Measurements from ENCODE around the gene MPEG1.

MPEG1 gene

GRCh38 chr11:59216641-59217564 is 4.2 kb upstream of the MPEG1 start:
- peak in 1 of 5 donors; percentile 8 for DNase-seq

DNA sequence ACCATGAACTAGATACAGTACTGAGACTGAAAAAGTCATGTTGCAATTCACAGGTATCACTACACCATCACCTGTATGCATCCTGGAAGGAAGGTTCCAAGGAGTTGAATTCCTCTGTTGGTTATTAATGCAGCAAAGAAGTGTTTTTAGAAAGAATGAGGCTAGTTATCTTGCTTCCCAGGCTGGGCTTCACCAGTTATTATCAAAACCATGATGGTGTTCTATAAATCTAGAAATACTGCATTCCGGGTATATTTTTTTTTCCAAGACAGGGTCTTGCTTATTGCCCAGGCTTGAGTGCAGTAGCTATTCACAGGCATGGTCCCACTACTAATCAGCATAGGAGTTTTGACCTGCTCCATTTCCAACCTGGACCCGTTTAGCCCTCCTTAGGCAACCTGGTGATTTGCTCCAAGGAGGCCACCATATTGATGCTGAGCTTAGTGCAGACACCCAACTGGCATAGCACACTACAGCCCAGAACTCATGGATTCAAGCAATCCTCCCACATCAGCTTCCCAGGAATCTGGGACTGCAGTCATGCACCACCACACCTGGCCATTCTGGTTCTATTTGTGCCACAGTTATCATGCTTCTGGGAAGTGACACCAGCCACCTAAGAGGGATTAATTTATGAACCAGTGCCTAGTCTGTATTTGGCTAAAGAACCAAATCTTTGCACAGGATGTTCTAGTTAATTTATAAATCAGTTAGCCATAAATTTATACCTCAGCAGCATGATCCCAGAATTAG is 1.6 kb upstream of the MPEG1 start:
- no peak for DNase-seq

DNA sequence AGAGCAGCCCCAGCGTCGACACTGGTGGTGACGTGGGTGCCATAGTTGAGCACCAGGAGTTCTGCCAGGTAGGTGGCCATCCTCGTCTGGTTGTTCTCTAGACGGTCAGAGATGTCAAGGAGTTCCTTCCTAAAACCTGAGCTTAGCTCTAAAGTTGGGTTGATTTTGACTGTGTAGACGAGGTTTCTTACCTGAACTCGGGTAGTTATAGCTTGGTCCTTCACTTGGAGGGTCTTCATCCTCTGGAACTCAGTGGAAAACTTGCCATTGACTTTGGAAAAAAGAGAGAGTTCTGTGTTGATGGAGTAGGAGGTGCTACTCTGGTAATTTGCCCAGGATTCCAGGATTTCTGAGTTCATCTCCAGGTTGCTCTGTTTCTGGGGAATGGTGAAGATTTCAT is 505 bp downstream of the MPEG1 start:
- DNase-seq, result no peak

DNA sequence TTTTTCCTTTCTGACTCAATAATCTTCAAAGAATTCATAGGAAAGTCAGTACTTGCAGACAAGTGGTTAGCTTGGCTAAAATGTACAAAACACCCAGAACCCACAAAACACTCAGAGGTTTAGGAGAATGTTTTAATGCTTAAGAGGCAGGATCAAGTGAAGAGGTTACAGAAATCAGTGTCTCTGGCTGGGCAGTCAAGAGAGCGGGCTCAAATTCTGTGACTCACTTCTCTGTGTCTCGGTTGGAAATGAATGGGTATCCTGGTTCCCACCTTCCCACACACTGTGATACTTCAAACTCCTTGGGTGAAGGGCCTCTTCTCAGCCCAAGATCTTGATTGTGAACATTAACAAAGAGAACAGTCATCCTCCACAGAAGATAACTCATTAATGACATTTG is 3.8 kb downstream of the MPEG1 start:
- DNase-seq, result no peak

DNA sequence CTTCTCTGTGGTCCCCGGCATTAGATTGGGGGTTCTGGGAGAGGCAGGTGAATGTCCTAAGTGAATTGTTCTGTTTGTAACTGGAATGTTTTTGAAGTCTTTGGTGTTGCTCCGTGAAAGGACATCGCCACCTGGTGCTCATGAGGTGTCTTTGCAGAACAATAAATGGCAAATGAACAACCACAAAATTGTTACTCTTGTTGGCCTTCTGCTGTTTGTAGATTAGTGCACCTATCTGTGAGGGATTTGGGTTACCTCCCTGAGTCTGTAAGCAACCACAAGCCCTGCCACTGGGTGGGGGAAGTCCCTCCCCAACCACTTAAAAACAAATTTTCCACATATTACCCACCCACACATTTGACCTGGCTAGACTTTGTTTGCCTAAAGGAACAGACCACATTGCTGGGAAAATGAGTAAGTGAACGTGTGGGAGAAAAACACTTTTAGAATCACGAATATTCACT is 4.7 kb downstream of the MPEG1 start:
- peak in 4 of 5 donors; percentile 12 to 34 (median 28) for DNase-seq

GRCh38 chr11:59206635-59207034 is 6.1 kb downstream of the MPEG1 start:
- DNase-seq, result no peak

GRCh38 chr11:59205648-59206047 is 7.1 kb downstream of the MPEG1 start:
- DNase-seq, result no peak

- no peak for DNase-seq
These were observed 8.0 kb downstream of the MPEG1 start for GRCh38 chr11:59204746-59205145.

- no peak for DNase-seq
These were observed 11.4 kb downstream of the MPEG1 start for GRCh38 chr11:59201353-59201752.

DNA sequence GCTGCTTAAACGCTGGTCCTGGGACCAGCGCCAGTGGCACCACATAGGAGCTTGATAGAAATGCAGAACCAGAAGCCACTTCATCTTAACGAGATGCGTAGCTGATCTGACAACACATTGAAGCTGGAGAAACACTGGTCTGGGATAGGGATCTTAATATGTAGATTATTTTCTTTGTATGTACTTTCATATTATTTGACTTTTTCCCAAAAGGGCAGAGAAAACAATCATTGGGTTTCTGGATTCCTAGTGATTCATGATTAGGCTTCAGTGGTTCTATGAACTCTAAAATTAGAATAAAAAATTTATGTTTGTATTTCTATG is 12.3 kb downstream of the MPEG1 start:
- no peak for DNase-seq

DNA sequence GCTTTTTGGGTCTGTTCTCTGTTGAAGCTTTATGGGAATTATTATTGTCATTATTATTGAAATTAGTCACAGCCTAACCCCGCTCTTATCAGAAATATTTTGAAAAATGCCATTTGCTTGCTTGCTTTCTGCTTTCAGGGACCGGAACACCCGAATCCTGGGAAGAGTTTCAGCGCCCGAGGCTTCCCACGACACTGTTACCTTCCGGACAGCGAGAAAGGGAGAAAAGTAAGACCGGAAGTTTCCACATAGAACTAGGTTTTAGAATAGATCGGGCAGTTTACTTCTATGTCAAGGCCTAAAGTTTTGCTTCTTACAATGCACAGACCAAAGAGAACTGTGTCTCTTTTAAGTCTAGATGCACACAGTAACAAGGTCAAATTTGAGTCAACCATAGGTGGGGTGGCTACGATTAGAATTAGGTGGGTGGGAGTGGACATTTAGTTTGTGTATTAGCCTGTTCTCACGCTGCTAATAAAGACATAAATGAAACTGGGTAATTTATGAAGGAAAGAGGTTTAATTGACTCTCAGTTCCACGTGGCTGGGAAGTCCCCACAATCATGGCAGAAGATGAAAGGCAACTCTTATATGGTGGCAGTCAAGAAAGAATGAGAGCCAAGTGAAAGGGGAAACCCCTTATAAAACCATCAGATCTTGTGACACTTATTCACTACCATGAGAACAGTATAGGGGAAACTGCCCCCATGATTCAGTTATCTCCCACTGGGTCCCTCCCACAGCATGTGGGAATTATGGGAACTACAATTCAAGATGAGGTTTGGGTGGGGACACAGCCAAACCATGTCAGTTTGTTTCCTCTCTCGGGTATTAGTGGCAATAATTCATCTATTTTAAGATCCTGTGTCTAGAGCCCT is 12.9 kb downstream of the MPEG1 start:
- DNase-seq, result no peak

- no peak for DNase-seq
These were observed 14.0 kb downstream of the MPEG1 start for GRCh38 chr11:59198726-59199125.

- DNase-seq, result no peak
These were observed 14.7 kb downstream of the MPEG1 start for GRCh38 chr11:59197991-59198390.

GRCh38 chr11:59196777-59197176 is 15.9 kb downstream of the MPEG1 start:
- no peak for DNase-seq

DNA sequence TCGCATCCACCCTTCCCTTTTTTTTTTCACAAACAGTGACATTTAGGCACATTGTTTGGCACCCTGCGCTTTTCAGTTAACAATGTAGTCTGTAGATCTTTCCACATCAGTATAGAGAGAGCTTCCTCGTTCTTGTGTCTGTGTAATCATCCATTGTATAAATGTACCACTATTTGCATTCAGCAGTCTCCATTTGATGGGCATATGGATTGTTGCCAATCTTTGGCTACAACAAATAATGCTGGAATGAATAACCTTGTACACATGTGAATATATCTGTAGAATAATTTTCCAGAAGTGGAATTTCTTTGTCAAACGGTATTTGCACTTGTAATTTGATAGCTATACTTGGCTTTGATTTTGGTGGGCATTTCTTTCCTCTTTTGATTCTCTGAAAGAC is 17.1 kb downstream of the MPEG1 start:
- DNase-seq, result no peak

DNA sequence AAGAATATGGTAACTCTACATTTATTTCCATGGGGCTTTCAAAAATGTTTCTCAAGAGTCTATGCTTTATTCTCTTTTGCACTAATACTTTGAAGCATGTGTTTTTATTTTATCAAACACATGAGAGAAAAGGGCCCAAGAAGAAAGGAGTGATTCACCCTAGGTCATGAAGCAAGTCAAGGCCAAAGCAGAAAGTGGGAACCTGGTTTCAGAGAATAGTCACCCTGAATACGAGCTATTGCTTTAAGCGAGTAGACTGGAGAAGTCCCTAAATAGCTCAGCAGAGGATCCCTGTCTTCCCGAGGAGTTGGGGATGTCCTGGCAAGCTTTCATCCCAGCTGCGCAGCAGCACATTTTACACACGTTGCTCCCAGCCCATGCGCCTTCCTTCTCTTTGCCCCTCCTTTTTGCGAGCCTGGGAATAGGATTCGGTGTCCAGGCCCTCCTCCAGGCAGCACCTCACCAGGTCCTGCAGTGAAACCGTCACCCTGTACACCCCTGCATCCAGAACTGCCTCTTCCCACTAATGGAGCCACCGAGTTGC is 19.1 kb downstream of the MPEG1 start:
- no peak for DNase-seq

- no peak for DNase-seq
These were observed 20.2 kb downstream of the MPEG1 start for GRCh38 chr11:59192446-59193020.

- no peak for DNase-seq
These were observed 20.8 kb downstream of the MPEG1 start for GRCh38 chr11:59191890-59192289.

DNA sequence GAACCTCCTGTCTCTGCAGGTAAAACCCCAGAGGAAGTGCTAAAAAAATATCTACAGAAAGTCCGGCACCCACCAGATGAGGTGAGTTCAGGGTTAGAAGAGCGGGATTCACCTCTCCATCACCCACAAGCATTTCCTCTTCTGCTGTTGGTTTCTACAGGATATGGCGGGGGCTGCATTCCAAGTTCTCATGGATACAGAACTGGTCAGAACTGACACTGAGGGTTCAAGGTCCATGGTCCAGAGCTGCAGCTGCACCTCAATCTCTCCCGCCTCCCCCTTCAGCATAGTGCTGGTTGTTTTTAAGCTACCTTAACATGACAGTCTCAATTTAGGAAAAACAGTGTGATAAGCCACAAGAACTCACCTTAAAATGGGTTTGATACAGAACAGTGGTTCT is 21.6 kb downstream of the MPEG1 start:
- no peak for DNase-seq

GRCh38 chr11:59189986-59190385 is 22.7 kb downstream of the MPEG1 start:
- DNase-seq, result no peak

DNA sequence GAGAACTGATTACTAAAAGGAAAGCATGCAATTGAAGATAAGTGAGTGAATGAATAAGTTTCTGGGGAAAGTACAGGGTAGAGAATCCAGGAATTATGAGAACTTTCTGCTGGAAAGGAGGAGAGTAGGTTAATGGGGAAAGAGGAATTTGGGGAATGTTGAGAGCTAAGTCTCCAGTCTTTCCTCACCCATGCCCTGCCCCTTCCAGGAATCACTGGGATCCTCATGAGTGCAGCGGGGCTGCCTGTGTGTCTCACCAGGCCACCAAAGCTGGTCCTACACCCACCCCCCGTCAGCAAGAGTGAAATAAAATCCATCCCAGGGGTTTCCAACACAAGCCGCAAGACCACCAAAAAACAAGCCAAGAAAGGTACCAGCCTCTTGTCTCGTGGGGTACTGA is 23.8 kb downstream of the MPEG1 start:
- no peak for DNase-seq

- DNase-seq, result no peak
These were observed 25.1 kb downstream of the MPEG1 start for GRCh38 chr11:59187587-59187986.
